Effector CD4-positive, alpha-beta T cell (primary cell): ENCODE measurements around the gene ARHGEF11.
A peak's percentile ranks its signal among the peaks of the same experiment; 100 is the strongest.

ENCODE experiments used
- DNase-seq: peaks from one replicate; pipeline ENCODE4 v3.0.0-alpha.2; 2020

ARHGEF11 gene

DNA sequence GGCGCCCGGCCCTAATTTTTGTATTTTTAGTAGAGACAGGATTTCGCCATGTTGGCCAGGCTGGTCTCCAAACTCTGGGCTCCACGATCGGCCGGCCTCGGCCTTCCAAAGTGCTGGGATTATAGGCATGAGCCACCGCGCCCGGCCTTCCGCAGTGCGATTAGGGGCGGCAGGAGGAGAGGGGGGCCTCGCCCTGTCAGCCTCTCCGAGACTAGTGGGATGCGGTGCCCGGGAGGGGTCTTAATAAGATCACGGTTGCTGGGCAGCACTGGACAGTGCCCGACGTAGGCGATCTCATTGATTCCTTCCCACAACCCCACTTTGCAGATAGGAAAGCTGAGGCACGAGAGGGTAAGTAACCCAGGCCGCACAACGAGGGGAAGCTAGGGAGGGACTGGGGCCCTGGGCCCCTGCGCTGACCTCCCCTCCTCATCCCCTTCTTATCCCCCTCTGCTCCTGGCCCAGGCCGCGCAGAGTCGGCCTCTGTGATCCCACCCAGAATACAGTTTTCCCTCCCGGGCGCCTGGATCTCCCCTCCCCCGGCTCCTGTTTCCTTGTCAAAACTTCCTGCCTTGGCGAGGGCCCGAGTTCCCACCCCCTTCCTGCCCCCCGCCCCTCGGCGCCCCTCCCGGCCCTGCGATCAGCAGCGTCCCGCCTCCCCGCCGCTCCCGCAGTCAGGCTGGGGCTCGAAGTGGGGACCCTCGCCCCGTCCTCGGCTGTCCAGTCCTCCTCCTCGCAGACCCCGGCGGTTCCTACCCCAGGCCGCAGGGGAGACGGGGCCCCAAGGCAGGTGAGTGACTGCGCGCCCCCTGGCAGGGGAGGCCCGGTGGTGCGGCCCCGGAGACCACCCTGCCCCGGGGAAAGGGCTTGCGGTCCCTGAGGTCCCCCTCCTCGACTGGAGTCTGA, 152.2 kb downstream of the ARHGEF11 start, which contains the start of gene PEAR1:
Gene PEAR1 (plus strand): TSS at position 671 of the 906 bp plus-strand sequence. CDS start 10,209 bp downstream, outside the sequence.
- DNase-seq: no peak

DNA sequence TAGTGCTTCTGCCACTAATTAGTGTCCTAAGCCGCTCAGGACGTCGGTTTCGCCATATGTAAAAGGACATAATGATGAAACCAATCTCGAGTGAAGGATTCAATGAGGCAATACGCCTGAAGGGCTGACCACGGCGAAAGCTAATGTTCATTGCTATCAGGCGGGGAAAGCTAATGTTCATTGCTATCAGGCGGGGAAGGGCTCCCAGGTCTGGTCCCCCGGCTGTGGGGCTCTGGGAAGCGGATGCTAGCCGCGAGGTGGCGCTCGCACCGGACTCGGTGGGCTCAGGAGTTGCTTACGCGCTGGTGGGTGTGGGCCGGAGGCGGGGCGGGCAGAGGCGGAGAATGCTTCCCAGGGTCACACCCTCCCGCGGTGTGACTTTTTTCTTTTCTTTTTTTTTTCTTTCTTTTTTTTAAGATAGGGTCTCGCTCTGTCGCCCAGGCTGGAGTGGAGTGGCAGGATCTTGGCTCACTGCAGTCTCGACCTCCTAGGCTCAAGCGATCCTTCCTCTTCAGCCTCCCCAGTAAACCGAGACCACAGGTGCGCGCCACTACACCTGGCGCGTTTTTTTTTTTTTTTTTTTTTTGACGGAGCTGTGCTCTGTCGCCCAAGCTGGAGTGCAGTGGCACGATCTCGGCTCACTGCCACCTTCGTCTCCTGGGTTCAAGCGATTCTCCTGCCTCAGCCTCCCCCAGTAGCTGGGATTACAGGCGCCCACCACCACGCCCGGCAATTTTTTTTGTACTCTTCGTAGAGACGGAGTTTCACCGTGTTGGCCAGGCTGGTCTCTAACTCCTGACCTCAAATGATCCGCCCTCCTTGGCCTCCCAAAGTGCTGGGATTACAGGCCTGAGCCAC, 153.1 kb downstream of the ARHGEF11 start:
- peak; percentile 74 for DNase-seq

DNA sequence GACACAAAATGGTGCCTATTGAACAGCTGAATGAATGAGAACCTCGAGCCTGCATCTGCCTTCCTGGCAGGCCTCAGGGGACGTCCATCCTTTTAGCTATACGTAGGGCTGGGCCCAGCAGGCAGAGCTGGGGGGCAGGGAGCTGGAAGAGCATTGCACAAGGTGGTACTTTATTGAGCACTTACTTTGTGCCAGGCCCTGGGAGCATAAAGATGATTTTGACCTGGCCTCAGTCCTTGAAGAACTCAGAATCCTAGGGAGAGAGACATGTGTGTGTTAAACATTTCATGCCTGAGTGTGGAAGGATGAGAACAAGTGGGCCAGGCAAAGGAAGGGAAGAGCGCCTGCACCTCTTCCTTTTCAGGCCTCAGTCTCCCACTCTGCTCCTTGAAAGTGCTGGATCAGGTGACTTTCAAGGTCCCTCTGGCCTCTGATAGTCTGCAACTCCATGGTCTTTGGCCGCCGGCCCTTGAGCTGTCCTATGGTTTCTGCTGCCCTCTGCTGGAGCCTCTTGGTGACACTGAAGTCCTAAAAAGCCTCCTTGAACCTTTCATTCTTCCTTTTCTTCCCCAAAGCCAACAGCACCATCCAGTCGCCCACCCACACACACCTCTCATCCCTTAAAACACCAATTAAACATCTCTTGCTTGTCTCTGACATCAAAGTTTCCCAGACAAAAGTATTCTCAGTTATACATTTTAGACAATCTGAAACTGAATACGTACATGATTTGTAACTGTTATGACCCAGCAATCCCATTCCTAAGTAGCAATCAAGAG, 155.6 kb downstream of the ARHGEF11 start:
- DNase-seq: peak; percentile 45

DNA sequence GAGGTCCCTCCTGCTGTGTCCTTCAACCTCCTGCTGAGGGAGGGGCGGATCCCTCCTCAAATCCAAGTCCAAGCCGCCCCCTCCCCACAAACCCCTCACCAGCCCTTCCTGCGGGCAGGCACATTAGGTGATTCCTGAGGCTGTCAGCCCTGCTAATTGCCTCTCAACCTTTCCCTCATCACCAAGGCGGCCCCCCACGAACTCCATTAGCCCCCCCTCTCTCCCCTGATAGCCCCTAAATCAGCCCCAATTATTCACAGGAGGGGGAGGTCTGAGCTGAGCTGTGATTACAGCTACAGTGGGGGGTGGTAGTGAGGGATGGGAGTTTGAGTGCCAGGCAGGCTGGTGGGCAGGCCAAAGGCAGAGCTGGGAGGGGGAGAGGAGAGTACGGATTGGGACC, 157.8 kb downstream of the ARHGEF11 start:
- no peak for DNase-seq

DNA sequence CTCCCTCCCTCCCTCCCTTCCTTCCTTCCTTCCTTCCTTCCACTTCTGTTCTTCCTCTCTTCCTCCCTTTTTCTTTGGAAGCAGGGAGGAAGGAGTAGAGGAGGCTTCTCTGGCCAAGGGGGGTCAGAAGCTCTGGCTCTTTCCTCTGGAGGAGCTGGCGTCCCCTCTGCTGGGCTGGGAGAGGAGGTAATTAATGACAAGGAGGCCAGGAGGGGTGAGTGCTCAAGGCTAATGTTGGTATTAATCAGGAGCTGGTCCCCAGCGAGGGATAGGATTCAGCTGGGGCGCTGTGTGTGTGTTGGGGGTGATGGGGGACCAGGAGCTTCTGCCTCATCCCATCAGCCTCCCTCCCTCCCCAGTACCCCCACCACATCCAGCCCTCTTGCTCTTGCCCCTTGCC, 158.2 kb downstream of the ARHGEF11 start:
- no peak for DNase-seq

DNA sequence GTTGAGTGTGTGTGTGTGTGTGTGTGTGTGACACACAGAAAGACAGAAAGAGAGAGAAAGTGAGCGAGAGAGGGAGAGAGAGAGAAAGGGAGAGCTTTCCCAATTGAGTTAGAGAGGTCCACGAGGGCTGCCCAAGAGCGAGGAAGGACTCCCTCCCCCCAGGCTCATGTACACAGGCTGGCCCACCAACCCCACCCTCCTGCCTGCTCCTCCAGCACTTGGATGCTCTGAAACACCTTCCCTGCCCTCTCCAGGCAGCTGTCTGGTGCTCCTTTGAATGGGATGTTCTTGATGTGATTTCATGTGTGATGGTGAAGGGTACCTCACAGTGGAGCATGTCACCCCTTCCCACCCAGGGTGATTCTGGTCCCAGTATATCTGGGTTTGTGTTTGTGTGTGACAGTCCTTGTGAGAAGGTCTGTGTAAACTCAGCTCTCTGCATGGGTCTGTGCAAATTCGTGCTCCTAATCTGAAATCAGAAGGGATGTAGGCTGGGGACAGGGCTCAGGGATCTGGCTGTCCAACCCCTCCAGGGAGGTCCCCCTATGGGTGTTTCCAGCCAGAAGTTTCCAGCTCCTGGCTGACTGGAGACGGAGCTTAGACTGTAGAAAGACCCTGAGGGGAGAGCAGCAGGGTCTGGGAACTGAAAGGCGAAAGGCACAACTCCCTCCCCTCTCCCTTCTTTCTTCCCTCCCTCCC, 158.8 kb downstream of the ARHGEF11 start:
- no peak for DNase-seq

GRCh38 chr1:156885880-156886355, 159.6 kb downstream of the ARHGEF11 start:
- DNase-seq: no peak

GRCh38 chr1:156885314-156885713, 160.2 kb downstream of the ARHGEF11 start:
- DNase-seq: no peak
